Trophoblast cell (in vitro differentiated cells and primary cell): ENCODE measurements around the gene PRELP.

Experiments used
- DNase-seq, 2 donors: peaks; one replicate each; pipeline ENCODE4 v3.0.0-alpha.2; 2016
- H2AFZ ChIP-seq: 2 replicates; pipeline ENCODE4 v1.6.1; 2013; ENCODE audit warnings: low read length, moderate library complexity, mild to moderate bottlenecking; ENCODE audit not compliant: insufficient read depth, poor library complexity
- H2AK5ac ChIP-seq: 2 replicates; pipeline ENCODE4 v1.6.1; 2013; ENCODE audit warnings: mild to moderate bottlenecking, low read length
- H2BK120ac ChIP-seq: 2 replicates; pipeline ENCODE4 v1.6.1; 2013; ENCODE audit warnings: low read length, mild to moderate bottlenecking, moderate library complexity; ENCODE audit not compliant: insufficient read depth, poor library complexity
- H2BK12ac ChIP-seq: 2 replicates; pipeline ENCODE4 v1.6.1; 2013; ENCODE audit warnings: mild to moderate bottlenecking, low read length, moderate library complexity
- H2BK5ac ChIP-seq: 2 replicates; pipeline ENCODE4 v1.6.1; 2013; ENCODE audit warnings: low read length, low read depth, moderate library complexity, mild to moderate bottlenecking; ENCODE audit not compliant: poor library complexity
- H3K14ac ChIP-seq: 2 replicates; pipeline ENCODE4 v1.6.1; 2013; ENCODE audit warnings: mild to moderate bottlenecking, low read length
- H3K18ac ChIP-seq: 2 replicates; pipeline ENCODE4 v1.6.1; 2013; ENCODE audit warnings: mild to moderate bottlenecking, low read length
- H3K23ac ChIP-seq: 2 replicates; pipeline ENCODE4 v1.6.1; 2013; ENCODE audit warnings: low read length
- H3K27ac ChIP-seq: 2 replicates; pipeline ENCODE4 v1.5.1; 2013; ENCODE audit warnings: low read depth, mild to moderate bottlenecking, inconsistent platforms, low read length, moderate library complexity
- H3K27me3 ChIP-seq: 2 replicates; pipeline ENCODE4 v1.6.1; 2013; ENCODE audit warnings: inconsistent platforms, mild to moderate bottlenecking, low read length, moderate library complexity; ENCODE audit not compliant: insufficient read depth
- H3K36me3 ChIP-seq, 2 experiments: 1 replicate in 1 of 2; 2 replicates in 1 of 2; pipeline ENCODE4 v1.6.1; 2013; ENCODE audit warnings: low read length in 2 of 2, mild to moderate bottlenecking in 2 of 2, moderate library complexity in 1 of 2; ENCODE audit not compliant: insufficient read depth in 2 of 2, control insufficient read depth in 1 of 2
- H3K4ac ChIP-seq: 2 replicates; pipeline ENCODE4 v1.6.1; 2013; ENCODE audit warnings: low read depth, mild to moderate bottlenecking, low read length, moderate library complexity
- H3K4me1 ChIP-seq, 2 experiments: 1 replicate in 1 of 2; 2 replicates in 1 of 2; pipeline ENCODE4 v1.6.1; 2013; ENCODE audit warnings: low read length in 2 of 2, mild to moderate bottlenecking in 2 of 2, moderate library complexity in 1 of 2; ENCODE audit not compliant: insufficient read depth in 2 of 2, control insufficient read depth in 1 of 2
- H3K4me2 ChIP-seq: 2 replicates; pipeline ENCODE4 v1.6.1; 2013; ENCODE audit warnings: inconsistent platforms, mild to moderate bottlenecking, low read length, moderate library complexity
- H3K4me3 ChIP-seq: 2 replicates; pipeline ENCODE4 v1.5.1; 2013; ENCODE audit warnings: mild to moderate bottlenecking, low read depth, low read length, inconsistent platforms
- H3K79me1 ChIP-seq: one replicate; pipeline ENCODE4 v1.6.1; 2013; ENCODE audit warnings: low read length
- H3K79me2 ChIP-seq: 2 replicates; pipeline ENCODE4 v1.6.1; 2013; ENCODE audit warnings: low read length, mild to moderate bottlenecking; ENCODE audit not compliant: control insufficient read depth, insufficient read depth, poor library complexity
- H3K9ac ChIP-seq: 2 replicates; pipeline ENCODE4 v1.6.1; 2013; ENCODE audit warnings: mild to moderate bottlenecking, low read length
- H3K9me3 ChIP-seq: 2 replicates; pipeline ENCODE4 v1.6.1; 2013; ENCODE audit warnings: low read depth, mild to moderate bottlenecking, control low read depth, inconsistent platforms, low read length; ENCODE audit not compliant: insufficient read depth
- H4K12ac ChIP-seq: 2 replicates; pipeline ENCODE4 v1.6.1; 2013; ENCODE audit warnings: low read depth, mild to moderate bottlenecking, low read length, moderate library complexity
- H4K8ac ChIP-seq: 2 replicates; pipeline ENCODE4 v1.6.1; 2013; ENCODE audit warnings: low read depth, mild to moderate bottlenecking, low read length, moderate library complexity
- H4K91ac ChIP-seq: one replicate; pipeline ENCODE4 v1.6.1; 2013; ENCODE audit warnings: low read depth, mild to moderate bottlenecking, low read length, moderate library complexity
- WGBS: extraction: QIAGEN DNeasy Blood & Tissue Kit; methylation state at CpG from one replicate; pipeline ENCODE4 v1.1.7; 2013; ENCODE audit warnings: missing lambda C conversion rate; ENCODE audit not compliant: insufficient read length, insufficient coverage; ENCODE audit errors: extremely low coverage; 5-methylcytosine and 5-hydroxymethylcytosine counted together

Gene PRELP

GRCh38 chr1:203481196-203481595 is 5.6 kb downstream of the PRELP start:
- no peak overlapping the region for H3K9ac ChIP-seq
- no peaks in the 10 kb centered on the region for H3K9me3 ChIP-seq
- H3K27me3 ChIP-seq = no peaks in the 10 kb centered on the region
- no peak overlapping the region for H3K23ac ChIP-seq
- H3K4me2 ChIP-seq = no peak overlapping the region
- H4K12ac ChIP-seq = no peak overlapping the region
- H2BK12ac ChIP-seq = no peak overlapping the region
- H3K18ac ChIP-seq = no peak overlapping the region
- H3K27ac ChIP-seq = no peak overlapping the region
- H2AK5ac ChIP-seq = no peak overlapping the region
- peaks cover 2% of the 10 kb centered on the region for H3K79me1 ChIP-seq
- DNase-seq = no peak
- no peak overlapping the region for H3K14ac ChIP-seq
- no peak overlapping the region for H2AFZ ChIP-seq
- H3K4me3 ChIP-seq = no peak overlapping the region
- H2BK5ac ChIP-seq = no peak overlapping the region
- no peak overlapping the region for H2BK120ac ChIP-seq
- no peaks in the 10 kb centered on the region for H3K79me2 ChIP-seq
- H4K91ac ChIP-seq = no peak overlapping the region
- H3K4ac ChIP-seq = no peak overlapping the region
- H4K8ac ChIP-seq = no peak overlapping the region
- WGBS = no CpG with 5 or more reads among the region's 1 CpG
- H3K36me3 ChIP-seq = no peaks in the 10 kb centered on the region
- H3K4me1 ChIP-seq = peaks cover 3 to 7% of the 10 kb centered on the region in 2 experiments

GRCh38 chr1:203486618-203487370 is 11.2 kb downstream of the PRELP start:
- H4K8ac ChIP-seq = peak overlapping the region; percentile 97
- peak overlapping the region; percentile 66 for H3K4me2 ChIP-seq
- H3K27ac ChIP-seq = no peak overlapping the region
- peak overlapping the region; percentile 96 for H4K12ac ChIP-seq
- H3K18ac ChIP-seq = peak overlapping the region; percentile 83
- H2AFZ ChIP-seq = peak overlapping the region; percentile 85
- peak overlapping the region; percentile 57 for H3K4ac ChIP-seq
- no CpG with 5 or more reads among the region's 28 CpGs for WGBS
- peaks cover 2% of the 10 kb centered on the region for H3K79me2 ChIP-seq
- peaks cover 2% of the 10 kb centered on the region for H3K9me3 ChIP-seq
- peaks cover 8% of the 10 kb centered on the region for H3K79me1 ChIP-seq
- no peak for DNase-seq
- no peak overlapping the region for H3K4me3 ChIP-seq
- H3K14ac ChIP-seq = peak overlapping the region; percentile 89
- H3K23ac ChIP-seq = no peak overlapping the region
- peaks cover 5 to 7% of the 10 kb centered on the region in 2 experiments for H3K4me1 ChIP-seq
- H2BK120ac ChIP-seq = peak overlapping the region; percentile 92
- H2BK5ac ChIP-seq = peak overlapping the region; percentile 45
- no peaks in the 10 kb centered on the region for H3K27me3 ChIP-seq
- peak overlapping the region; percentile 94 for H4K91ac ChIP-seq
- H2BK12ac ChIP-seq = peak overlapping the region; percentile 44
- peak overlapping the region; percentile 45 for H2AK5ac ChIP-seq
- H3K36me3 ChIP-seq = no peaks in the 10 kb centered on the region
- no peak overlapping the region for H3K9ac ChIP-seq

GRCh38 chr1:203488539-203488938 is 12.9 kb downstream of the PRELP start:
- Histone ChIP-seq H3K79me2 (peaks cover 2% of the 10 kb centered on the region), H3K18ac (no peak overlapping the region), H3K14ac (no peak overlapping the region), H3K9ac (no peak overlapping the region), H4K8ac (no peak overlapping the region), H2BK5ac (no peak overlapping the region), H3K4me1 (peaks cover 5 to 7% of the 10 kb centered on the region in 2 experiments), H3K27me3 (no peaks in the 10 kb centered on the region), H4K91ac (no peak overlapping the region), H3K23ac (no peak overlapping the region), H2AK5ac (no peak overlapping the region), H2AFZ (no peak overlapping the region), H3K4me3 (no peak overlapping the region), H3K27ac (no peak overlapping the region), H3K9me3 (peaks cover 2% of the 10 kb centered on the region), H3K4ac (no peak overlapping the region), H3K4me2 (no peak overlapping the region), H4K12ac (no peak overlapping the region), H3K79me1 (peaks cover 8% of the 10 kb centered on the region), H2BK12ac (no peak overlapping the region), H2BK120ac (no peak overlapping the region), H3K36me3 (no peaks in the 10 kb centered on the region)
- DNase-seq = no peak
- WGBS = no CpG with 5 or more reads among the region's 7 CpGs

GRCh38 chr1:203490607-203491006 is 15.0 kb downstream of the PRELP start:
- Histone ChIP-seq H3K9ac (no peak overlapping the region), H2BK5ac (no peak overlapping the region), H2BK120ac (no peak overlapping the region), H2BK12ac (no peak overlapping the region), H3K18ac (no peak overlapping the region), H3K4me2 (no peak overlapping the region), H3K4me1 (peaks cover 5 to 7% of the 10 kb centered on the region in 2 experiments), H3K27me3 (no peaks in the 10 kb centered on the region), H3K79me2 (peaks cover 2% of the 10 kb centered on the region), H3K79me1 (peaks cover 8% of the 10 kb centered on the region), H3K27ac (no peak overlapping the region), H3K9me3 (peaks cover 2% of the 10 kb centered on the region), H3K4me3 (no peak overlapping the region), H4K91ac (no peak overlapping the region), H2AFZ (no peak overlapping the region), H4K8ac (no peak overlapping the region), H3K36me3 (no peaks in the 10 kb centered on the region), H3K23ac (no peak overlapping the region), H2AK5ac (no peak overlapping the region), H3K14ac (no peak overlapping the region), H3K4ac (no peak overlapping the region), H4K12ac (no peak overlapping the region)
- no CpG with 5 or more reads among the region's 9 CpGs for WGBS
- DNase-seq = no peak
